Measurements from ENCODE around the gene VGLL4.

VGLL4 gene

DNA sequence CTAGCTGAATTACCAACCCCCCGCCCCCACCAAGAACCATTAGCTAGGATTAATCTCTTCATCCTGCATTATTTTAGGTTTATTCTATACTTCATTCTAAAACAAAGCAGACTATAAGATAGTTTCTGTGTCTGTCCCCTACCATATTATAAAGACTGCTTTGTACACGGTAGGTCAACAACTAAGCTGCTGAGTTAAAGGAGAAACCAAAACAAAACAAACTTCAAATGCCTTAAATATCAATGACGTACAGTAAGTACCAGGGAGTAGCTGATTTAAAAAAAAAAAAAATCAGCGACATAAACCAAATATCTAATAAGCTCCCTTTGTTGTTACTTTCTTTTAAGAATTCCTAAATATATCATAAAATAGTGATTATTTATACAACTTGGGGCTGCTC is 7.8 kb upstream of the VGLL4 start:
- DNase-seq = no peak

- DNase-seq = no peak
Observed at GRCh38 chr3:11650391-11650790, 6.7 kb upstream of the VGLL4 start.

- DNase-seq = no peak
Observed at GRCh38 chr3:11648735-11649134, 5.0 kb upstream of the VGLL4 start.

GRCh38 chr3:11643201-11643603 is 513 bp downstream of the VGLL4 start:
- no peak for DNase-seq

DNA sequence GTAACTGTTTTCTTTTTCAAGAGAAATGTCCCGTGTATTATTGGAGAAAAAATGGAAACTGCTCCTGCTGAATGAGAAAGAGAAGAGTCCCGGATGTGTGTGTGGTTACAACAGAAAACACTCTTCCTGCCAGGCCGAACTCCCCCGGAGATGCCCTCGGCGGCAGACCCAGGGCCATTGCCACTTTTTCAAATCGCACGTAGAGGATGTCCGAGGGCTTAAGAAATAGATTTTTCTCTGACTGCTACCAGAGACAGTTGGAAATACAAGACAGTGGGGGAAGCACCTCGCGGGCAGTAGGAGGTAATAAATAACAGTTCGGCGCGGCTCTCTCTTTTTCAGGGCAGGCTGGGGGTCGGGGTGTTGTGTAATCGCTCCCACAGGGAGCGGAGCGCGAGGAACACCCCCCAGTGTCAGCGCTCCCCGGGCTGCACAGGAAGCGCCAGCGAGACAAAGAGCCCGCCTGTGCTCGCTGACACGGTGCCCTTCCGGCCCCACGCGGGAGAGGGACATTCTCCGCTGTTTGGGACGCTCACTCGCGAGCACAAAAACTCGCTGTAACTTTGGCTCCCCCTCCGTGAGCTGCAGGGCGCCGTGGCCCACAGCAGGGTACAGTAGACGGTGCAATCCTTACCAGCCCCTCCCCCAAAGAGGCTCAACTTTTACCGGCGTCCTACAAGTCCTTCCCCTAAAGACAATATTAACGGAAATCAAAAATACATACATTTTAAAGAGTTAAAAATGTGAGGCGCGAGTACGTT is 1.1 kb downstream of the VGLL4 start:
- no peak for DNase-seq

- DNase-seq = peak; percentile 25
Observed at GRCh38 chr3:11641683-11642430, 1.9 kb downstream of the VGLL4 start.

GRCh38 chr3:11641316-11641682 is 2.4 kb downstream of the VGLL4 start:
- no peak for DNase-seq

DNA sequence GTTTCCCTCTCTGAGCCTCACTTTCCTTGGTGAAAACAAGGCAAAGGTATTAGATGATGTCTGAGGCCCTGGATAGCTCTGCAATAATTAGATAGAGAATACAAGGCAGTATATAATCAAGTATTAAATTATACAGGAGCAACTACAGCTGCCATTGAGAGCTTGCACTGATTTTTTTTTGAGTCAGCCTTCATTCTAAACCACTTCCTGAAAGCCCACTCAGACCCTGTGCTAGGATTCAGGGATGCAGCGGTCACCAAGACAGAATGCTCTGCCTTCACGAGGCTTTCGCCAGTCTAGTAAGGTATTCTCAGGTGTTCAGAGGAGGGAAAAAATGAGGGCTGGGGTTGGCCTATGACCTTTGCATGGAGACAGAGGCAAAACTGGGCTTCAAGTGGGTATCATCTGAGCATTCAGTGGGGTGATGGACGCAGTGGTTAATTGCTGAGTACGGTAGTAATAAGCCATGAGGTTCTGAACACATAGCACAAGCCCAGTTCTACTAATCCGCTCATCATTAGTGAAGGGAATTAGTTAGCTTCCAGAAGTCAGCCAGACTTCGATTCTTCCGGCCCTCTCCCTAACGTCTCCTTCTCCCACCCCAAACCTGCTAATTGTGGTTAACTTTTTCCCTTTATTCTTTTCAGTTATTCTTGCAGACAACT is 3.6 kb downstream of the VGLL4 start:
- no peak for DNase-seq

DNA sequence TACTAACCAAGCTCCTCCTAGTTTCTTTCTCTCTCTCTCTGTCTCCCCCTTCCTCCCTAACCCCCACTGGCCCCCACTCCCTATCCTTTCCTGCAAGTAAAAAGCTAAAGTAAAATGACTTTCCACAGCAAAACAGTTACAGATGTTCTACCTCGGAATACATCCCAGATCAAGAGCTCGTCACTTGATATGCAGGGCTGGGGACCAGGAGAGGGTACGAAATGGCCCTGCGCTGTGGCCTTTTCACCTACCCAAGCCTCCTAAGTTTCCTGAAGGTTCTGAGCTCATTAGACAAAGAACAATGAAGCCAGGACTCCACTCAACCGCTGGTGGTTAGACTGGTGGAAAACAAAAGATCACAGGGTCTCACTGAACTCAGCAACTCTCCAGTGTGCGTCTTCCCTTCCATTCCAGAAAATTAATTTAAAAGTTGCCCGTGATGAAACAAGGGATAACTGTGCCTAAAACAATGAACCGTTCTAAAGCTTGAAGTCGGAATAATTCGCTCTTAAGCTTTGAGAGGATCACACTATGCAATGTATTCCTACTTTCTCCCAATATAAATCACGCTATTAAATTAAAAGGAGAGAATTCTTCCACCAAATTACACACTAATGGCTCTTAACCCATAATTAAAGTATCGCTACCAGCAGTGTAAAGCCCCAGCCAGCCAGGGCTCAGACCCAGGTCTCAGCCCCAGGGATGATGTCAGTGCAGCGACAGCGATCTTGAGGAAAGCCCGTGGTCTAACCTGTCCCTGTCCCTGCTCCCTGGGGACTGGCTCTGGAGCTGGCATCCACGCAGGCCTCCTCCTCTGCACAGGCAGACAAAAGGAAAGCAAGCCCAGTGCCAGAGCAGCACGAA is 5.0 kb downstream of the VGLL4 start:
- DNase-seq = no peak

GRCh38 chr3:11637901-11638458 is 5.7 kb downstream of the VGLL4 start:
- DNase-seq = no peak

- no peak for DNase-seq
Observed at GRCh38 chr3:11636394-11636770, 7.3 kb downstream of the VGLL4 start.

DNA sequence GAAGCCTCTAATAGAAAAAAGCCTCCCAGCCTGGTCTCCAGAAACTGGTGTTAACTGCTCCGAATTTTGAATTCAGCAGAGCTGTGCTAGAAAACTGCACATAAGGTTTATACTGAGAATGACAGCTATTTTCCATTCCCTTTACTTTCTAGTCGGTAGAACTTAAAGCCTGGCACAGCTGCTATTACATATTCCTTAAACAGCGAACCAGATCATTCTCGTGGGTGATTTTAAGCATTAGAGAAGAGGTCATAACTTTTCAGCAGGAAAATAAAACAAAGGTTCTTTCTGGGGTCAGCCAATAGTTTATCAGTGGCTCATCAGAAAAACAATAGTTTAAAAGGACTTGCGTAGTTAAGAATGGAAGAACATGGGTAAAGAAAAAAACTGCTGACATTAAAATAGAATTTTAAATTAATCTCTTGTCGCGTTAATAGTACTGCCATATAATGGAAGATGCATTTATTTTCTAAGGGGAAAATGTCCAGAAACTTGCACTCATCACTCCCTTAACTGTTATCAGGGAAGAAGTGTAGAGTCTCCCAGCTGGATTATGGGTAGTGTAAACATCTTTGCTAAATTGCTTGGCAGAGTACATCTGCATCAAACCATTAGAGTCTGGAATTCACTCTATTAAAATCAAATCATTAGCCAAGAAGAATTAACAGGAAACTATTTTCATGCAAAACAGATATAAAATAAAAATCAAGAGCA is 7.9 kb downstream of the VGLL4 start:
- DNase-seq = no peak

DNA sequence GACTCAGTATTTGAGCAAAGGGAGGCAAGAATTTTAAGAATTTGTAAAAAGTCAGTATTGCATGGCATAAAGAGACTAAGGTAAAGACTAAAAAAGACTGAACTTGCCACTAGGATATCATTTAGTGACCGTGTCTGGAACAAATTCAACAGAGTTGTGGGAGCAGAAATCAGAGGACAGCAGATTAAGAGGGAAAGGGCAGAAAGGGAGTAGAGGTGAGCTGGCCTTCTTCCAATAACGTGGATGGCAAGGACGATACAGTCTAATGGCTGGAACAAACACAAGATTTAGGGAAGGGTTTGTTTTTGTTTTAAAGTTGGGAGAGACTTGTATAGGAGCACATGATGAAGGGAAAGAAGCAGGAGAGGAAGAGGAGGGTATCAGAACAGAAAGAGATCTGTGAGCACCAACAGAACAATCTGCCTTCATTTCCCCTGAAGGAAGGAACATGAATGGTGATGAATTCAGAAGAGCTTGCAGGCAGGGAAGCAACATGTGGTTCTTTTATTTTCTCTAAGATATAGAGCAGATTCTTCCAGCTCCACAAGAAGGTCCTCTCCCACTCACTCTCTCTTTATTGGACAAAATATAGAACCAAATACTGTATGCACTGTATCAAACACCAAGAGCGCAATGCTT is 8.6 kb downstream of the VGLL4 start:
- DNase-seq = no peak

- no peak for DNase-seq
Observed at GRCh38 chr3:11634081-11634635, 9.6 kb downstream of the VGLL4 start.

- no peak for DNase-seq
Observed at GRCh38 chr3:11632966-11633365, 10.7 kb downstream of the VGLL4 start.

DNA sequence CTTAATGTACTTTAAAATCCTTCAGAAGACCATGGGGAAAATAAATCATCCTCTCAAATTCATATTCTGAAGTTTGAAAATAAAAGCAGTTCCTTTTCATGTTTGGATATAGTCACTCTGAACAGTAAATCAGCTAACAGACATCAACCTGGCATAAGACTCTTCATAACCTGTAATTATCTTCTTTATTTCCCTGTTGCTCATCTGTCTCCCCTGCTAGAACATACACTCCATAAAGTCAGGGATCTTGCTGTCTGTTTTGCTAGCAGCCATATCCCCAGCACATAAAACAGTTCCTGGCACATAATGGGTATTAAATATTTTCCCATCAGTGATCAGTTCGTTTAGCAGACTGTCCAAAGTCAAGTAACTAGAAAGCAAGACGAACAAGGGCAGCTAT is 11.2 kb downstream of the VGLL4 start:
- no peak for DNase-seq

DNA sequence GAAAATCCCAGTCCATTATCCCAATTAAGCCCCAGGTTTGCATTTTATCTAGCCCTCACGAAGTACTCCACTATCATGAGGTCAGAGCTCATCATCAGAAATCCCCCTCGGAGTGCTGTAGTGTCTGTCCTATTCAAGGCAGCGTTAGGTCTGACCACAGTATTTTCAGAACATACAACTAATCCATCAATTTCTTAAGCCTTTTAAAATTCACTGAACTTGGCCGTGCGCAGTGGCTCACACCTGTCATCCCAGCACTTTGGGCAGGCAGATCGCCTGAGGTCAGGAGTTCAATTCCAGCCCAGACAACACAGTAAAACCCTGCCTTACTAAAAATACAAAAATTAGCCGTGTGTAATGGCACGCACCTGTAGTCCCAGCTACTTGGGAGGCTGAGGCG is 11.9 kb downstream of the VGLL4 start:
- no peak for DNase-seq

DNA sequence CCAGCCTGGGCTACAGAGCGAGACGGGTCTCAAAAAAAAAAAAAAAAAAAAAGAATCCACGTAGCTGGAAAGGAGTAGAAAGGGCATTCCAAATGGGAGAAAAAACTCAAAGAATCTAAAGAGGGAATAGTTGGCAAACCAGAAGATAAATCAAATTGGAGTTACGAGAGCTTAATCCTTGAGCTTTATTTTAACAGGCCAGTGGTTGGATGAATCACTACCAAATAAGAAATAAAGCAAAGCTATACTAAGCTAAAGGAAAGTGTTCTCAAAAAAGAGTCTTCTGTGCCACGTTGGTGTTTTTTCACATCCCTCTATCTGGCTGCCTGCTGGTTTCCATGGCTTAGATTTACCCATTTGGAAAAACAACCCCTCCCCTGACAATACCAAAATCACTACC is 14.0 kb downstream of the VGLL4 start:
- no peak for DNase-seq

- DNase-seq = no peak
Observed at GRCh38 chr3:11627612-11628011, 16.1 kb downstream of the VGLL4 start.

DNA sequence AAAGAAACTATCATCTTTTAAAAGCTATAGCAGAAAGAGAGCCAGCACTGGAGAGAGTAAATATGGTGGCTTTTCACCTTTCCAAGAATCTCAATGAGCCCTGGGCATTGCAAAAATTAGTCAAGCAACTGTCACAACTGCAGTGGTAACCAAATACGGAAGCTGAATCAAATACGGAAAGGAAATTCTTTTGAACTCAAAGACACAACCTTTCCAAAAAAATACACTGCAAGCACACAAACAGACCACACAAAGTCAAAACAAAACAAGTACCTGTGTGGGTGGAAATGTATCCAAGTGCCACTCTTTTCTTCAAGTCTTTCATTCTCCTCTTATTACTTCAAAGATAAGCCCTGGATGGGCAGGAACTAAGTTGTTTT is 17.6 kb downstream of the VGLL4 start:
- DNase-seq = no peak

DNA sequence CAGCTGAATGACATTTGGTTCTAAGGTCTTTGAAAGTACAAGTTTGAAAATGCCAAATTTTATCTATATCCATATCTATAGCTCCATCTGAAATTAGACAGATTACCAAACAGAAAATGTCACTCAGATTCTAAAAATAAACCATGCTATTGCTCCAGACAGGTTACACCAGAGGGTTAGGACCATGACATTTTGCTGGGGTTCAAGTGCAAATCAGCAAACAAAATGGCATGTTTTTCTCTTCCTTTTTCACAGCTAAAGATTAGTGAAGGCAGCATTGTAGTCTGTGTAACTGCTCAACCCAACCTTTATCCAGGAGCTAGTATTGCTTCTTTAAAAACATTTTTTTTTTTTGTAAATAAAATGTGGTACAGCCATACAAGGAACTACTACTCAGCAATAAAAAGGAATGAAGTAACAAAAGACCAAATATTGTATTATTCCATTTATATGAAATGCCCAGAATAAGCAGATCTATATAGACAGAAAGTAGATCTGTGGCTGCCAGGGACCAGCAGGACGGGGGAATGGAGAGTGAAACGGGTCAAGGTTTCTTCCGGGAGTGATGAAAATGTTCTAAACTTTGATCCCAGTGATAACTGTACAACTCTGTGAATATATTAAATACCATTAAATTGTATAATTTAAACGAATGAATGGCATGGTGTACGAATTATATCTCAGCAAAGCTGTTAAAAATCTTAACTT is 18.2 kb downstream of the VGLL4 start:
- no peak for DNase-seq

Measured in NCI-H1092 (cell line).